PC-9 (cell line): ENCODE results near the gene NAGPA.
"Not testable (repeated sequence)": the region's sequence is repeated elsewhere in the genome, so short reads cannot be mapped to it uniquely, and the experiment has no call there.

Experiments
- EZH2 ChIP-seq: fragments of 200-600 bp; sonication (generic); IDR thresholded peaks from 2 replicates; pipeline ENCODE4 v1.8.0; 2017; ENCODE audit warnings: antibody characterized with exemption, low read depth
- TF ChIP-seq, protein P1 (sequence below): fragments of 200-600 bp; sonication (generic); conservative IDR thresholded peaks from 2 replicates; pipeline ENCODE4 v1.6.1; 2017; ENCODE audit warnings: mixed run types, antibody characterized with exemption, mild to moderate bottlenecking, moderate library complexity

DNA sequence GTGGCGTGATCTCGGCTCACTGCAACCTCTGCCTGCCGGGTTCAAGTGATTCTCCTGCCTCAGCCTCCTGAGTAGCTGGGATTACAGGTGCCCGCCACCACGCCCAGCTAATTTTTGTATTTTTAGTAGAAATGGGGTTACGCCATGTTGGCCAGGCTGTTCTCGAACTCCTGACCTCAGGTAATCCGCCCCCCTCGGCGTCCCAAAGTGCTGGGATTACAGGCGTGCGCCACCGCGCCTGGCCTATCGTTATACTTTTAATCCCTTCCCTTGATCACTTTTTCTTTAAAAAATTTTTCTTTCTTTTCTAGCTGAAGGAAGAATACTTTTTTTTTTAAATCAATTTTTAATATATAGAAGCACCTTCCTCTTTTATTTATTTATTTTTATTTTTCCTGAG lies 40.0 kb upstream of the NAGPA start:
- TF ChIP-seq, protein P1, sequence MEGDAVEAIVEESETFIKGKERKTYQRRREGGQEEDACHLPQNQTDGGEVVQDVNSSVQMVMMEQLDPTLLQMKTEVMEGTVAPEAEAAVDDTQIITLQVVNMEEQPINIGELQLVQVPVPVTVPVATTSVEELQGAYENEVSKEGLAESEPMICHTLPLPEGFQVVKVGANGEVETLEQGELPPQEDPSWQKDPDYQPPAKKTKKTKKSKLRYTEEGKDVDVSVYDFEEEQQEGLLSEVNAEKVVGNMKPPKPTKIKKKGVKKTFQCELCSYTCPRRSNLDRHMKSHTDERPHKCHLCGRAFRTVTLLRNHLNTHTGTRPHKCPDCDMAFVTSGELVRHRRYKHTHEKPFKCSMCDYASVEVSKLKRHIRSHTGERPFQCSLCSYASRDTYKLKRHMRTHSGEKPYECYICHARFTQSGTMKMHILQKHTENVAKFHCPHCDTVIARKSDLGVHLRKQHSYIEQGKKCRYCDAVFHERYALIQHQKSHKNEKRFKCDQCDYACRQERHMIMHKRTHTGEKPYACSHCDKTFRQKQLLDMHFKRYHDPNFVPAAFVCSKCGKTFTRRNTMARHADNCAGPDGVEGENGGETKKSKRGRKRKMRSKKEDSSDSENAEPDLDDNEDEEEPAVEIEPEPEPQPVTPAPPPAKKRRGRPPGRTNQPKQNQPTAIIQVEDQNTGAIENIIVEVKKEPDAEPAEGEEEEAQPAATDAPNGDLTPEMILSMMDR = not testable (repeated sequence)
- TF ChIP-seq EZH2 = not testable (repeated sequence)
